ENCODE data around the gene SYT9. TPM values are rescaled to one million over a fixed set of nuclear protein-coding genes. Genes with fewer than 3 reads are reported as not detected.

SYT9 gene
- polyA plus RNA-seq, 1 of the 3 experiments (the other 2 are of a cell fraction), result 0.10 TPM

- no peak overlapping the region for H3K4me2 ChIP-seq
- no peak overlapping the region for H3K9ac ChIP-seq
- H3K27me3 ChIP-seq (ENCODE audit: insufficient read depth), result no peaks in the 10 kb centered on the region
- ChIA-PET POLR2A (no interaction called here), CTCF (interaction anchor here (0.9 to 2.4 kb wide), 2 partner anchors 65 to 67 kb away, joined by 3 to 6 read pairs; no protein-coding TSS in a partner anchor)
- no peak for DNase-seq
- H3K27ac ChIP-seq (ENCODE audit: low read depth in 2 of 2, low read length in 1 of 2), result no peak overlapping the region
- no peak overlapping the region for H3K4me3 ChIP-seq (ENCODE audit: low read depth in 2 of 2, low read length in 1 of 2)
- H3K4me1 ChIP-seq (ENCODE audit: control insufficient read depth in 1 of 2, insufficient read depth in 2 of 2, low read depth in 1 of 2, low read length in 1 of 2), result peaks cover 0 to 5% of the 10 kb centered on the region in 2 experiments; a peak in 1 of 4 replicates
- no peaks in the 10 kb centered on the region for H3K9me2 ChIP-seq
- no peak overlapping the region for H2AFZ ChIP-seq (ENCODE audit: low read depth)
- TF ChIP-seq RFX5 (IDR thresholded peaks at IDR 0.05; ENCODE audit: low read length), result no peak
- WGBS (ENCODE audit: low lambda C conversion rate), result 58% methylated on average over 3 of the region's 3 CpGs
- no peaks in the 10 kb centered on the region for H3K9me3 ChIP-seq
- H3K79me2 ChIP-seq (ENCODE audit: insufficient read depth), result no peaks in the 10 kb centered on the region
- H3K36me3 ChIP-seq (replicated peaks in 1 of 2; ENCODE audit: control insufficient read depth in 1 of 2, insufficient read depth in 2 of 2, low read length in 1 of 2), result no peaks in the 10 kb centered on the region
- H4K20me1 ChIP-seq (ENCODE audit: insufficient read depth), result no peaks in the 10 kb centered on the region
- no peaks in the 10 kb centered on the region for H3F3A ChIP-seq (replicated peaks; ENCODE audit: insufficient read depth)
These were observed 254.5 kb downstream of the SYT9 start for GRCh38 chr11:7506243-7506642.

- ChIA-PET CTCF (interaction anchor here (1.3 to 1.5 kb wide), 4 partner anchors 11 to 157 kb away, joined by 3 to 10 read pairs (median 6); no protein-coding TSS in a partner anchor), POLR2A (no interaction called here)
- Histone ChIP-seq H3K27ac (ENCODE audit: low read depth in 2 of 2, low read length in 1 of 2) (no peak overlapping the region), H2AFZ (ENCODE audit: low read depth) (no peak overlapping the region), H3K4me3 (ENCODE audit: low read depth in 2 of 2, low read length in 1 of 2) (no peak overlapping the region), H3K9me3 (no peaks in the 10 kb centered on the region), H3K9me2 (no peaks in the 10 kb centered on the region), H3K27me3 (ENCODE audit: insufficient read depth) (no peaks in the 10 kb centered on the region), H3F3A (replicated peaks; ENCODE audit: insufficient read depth) (no peaks in the 10 kb centered on the region), H4K20me1 (ENCODE audit: insufficient read depth) (no peaks in the 10 kb centered on the region), H3K36me3 (replicated peaks in 1 of 2; ENCODE audit: control insufficient read depth in 1 of 2, insufficient read depth in 2 of 2, low read length in 1 of 2) (no peaks in the 10 kb centered on the region), H3K9ac (no peak overlapping the region), H3K4me2 (no peak overlapping the region), H3K4me1 (ENCODE audit: control insufficient read depth in 1 of 2, insufficient read depth in 2 of 2, low read depth in 1 of 2, low read length in 1 of 2) (peaks cover 0 to 11% of the 10 kb centered on the region in 2 experiments; a peak in 1 of 4 replicates), H3K79me2 (ENCODE audit: insufficient read depth) (no peaks in the 10 kb centered on the region)
- DNase-seq, result no peak
- 84% methylated on average over 3 of the region's 3 CpGs for WGBS (ENCODE audit: low lambda C conversion rate)
- TF ChIP-seq RFX5 (IDR thresholded peaks at IDR 0.05; ENCODE audit: low read length) (no peak), CTCF (IDR thresholded peaks at IDR 0.05) (no peak), TEAD4 (IDR thresholded peaks at IDR 0.05; ENCODE audit: borderline replicate concordance, insufficient read depth) (no peak), TAF1 (IDR thresholded peaks at IDR 0.05; ENCODE audit: borderline replicate concordance, low read depth, low read length) (no peak), FOXM1 (IDR thresholded peaks at IDR 0.05; ENCODE audit: low read depth) (no peak), SMC3 (IDR thresholded peaks at IDR 0.05; ENCODE audit: low read depth, low read length) (no peak)
These were observed 256.4 kb downstream of the SYT9 start for GRCh38 chr11:7508087-7508486.

GRCh38 chr11:7509966-7510365 lies 258.3 kb downstream of the SYT9 start:
- 24% methylated on average over 2 of the region's 2 CpGs for WGBS (ENCODE audit: low lambda C conversion rate)
- H3K4me3 ChIP-seq (ENCODE audit: low read depth in 2 of 2, low read length in 1 of 2), result no peak overlapping the region
- no peaks in the 10 kb centered on the region for H3K9me2 ChIP-seq
- H3F3A ChIP-seq (replicated peaks; ENCODE audit: insufficient read depth), result no peaks in the 10 kb centered on the region
- ChIA-PET CTCF (interaction anchor here (0.6 to 7.0 kb wide), 6 partner anchors 61 to 372 kb away, joined by 3 to 74 read pairs (median 22); no protein-coding TSS in a partner anchor), POLR2A (no interaction called here)
- H4K20me1 ChIP-seq (ENCODE audit: insufficient read depth), result no peaks in the 10 kb centered on the region
- no peak overlapping the region for H2AFZ ChIP-seq (ENCODE audit: low read depth)
- H3K79me2 ChIP-seq (ENCODE audit: insufficient read depth), result no peaks in the 10 kb centered on the region
- H3K27me3 ChIP-seq (ENCODE audit: insufficient read depth), result peaks cover 9% of the 10 kb centered on the region
- no peak overlapping the region; a peak in 1 of 4 replicates for H3K27ac ChIP-seq (ENCODE audit: low read depth in 2 of 2, low read length in 1 of 2)
- H3K9me3 ChIP-seq, result no peaks in the 10 kb centered on the region
- no peaks in the 10 kb centered on the region for H3K36me3 ChIP-seq (replicated peaks in 1 of 2; ENCODE audit: control insufficient read depth in 1 of 2, insufficient read depth in 2 of 2, low read length in 1 of 2)
- H3K4me1 ChIP-seq (ENCODE audit: control insufficient read depth in 1 of 2, insufficient read depth in 2 of 2, low read depth in 1 of 2, low read length in 1 of 2), result peaks cover 0 to 18% of the 10 kb centered on the region in 2 experiments; a peak in 1 of 4 replicates
- H3K4me2 ChIP-seq, result no peak overlapping the region
- no peak overlapping the region for H3K9ac ChIP-seq
- DNase-seq, result no peak
- TF ChIP-seq ZBTB33 (IDR thresholded peaks at IDR 0.05; ENCODE audit: borderline replicate concordance, low read depth) (no peak), RFX5 (IDR thresholded peaks at IDR 0.05; ENCODE audit: low read length) (no peak), NFIC (IDR thresholded peaks at IDR 0.05; ENCODE audit: borderline replicate concordance) (no peak), FOXJ3 (CRISPR knock-in tag; IDR thresholded peaks at IDR 0.05) (no peak), ELF1 (IDR thresholded peaks at IDR 0.05) (no peak), RXRA (IDR thresholded peaks at IDR 0.05; ENCODE audit: borderline replicate concordance, low read depth) (no peak), RAD21 (IDR thresholded peaks at IDR 0.05; ENCODE audit: low read length) (no peak), MXI1 (IDR thresholded peaks at IDR 0.05; ENCODE audit: low read depth, low read length) (no peak), JUND (IDR thresholded peaks at IDR 0.05) (no peak), TAF1 (IDR thresholded peaks at IDR 0.05; ENCODE audit: borderline replicate concordance, low read depth, low read length) (no peak), SIN3A (IDR thresholded peaks at IDR 0.05; ENCODE audit: borderline replicate concordance, low read depth, low read length) (no peak), USF1 (IDR thresholded peaks at IDR 0.05; ENCODE audit: borderline replicate concordance, low read depth) (no peak), SMC3 (IDR thresholded peaks at IDR 0.05; ENCODE audit: low read depth, low read length) (no peak), FOXM1 (IDR thresholded peaks at IDR 0.05; ENCODE audit: low read depth) (no peak), PBX3 (IDR thresholded peaks at IDR 0.05) (no peak)
